Astrocyte of the spinal cord (primary cell): ENCODE measurements around the gene NLGN1.

Experiments
- DNase-seq: peaks from one replicate; pipeline ENCODE4 v3.0.0; 2011; ENCODE audit warnings: low read depth, low spot score
- H3K4me3 ChIP-seq: 2 replicates; pipeline ENCODE4 v1.5.1; 2011; ENCODE audit warnings: low read depth, mild to moderate bottlenecking, low read length, moderate library complexity
- in situ Hi-C: cut with HindIII; loops from 2 replicates; pipeline ENCODE4 v1.10.0; 2017; ENCODE audit warnings: low sequenced_read_pairs
- TF ChIP-seq, protein P1 (sequence below): IDR thresholded peaks from 2 replicates; pipeline ENCODE4 v1.5.1; 2012; ENCODE audit warnings: low read depth, mild to moderate bottlenecking, low read length, inconsistent platforms

The NLGN1 gene

DNA sequence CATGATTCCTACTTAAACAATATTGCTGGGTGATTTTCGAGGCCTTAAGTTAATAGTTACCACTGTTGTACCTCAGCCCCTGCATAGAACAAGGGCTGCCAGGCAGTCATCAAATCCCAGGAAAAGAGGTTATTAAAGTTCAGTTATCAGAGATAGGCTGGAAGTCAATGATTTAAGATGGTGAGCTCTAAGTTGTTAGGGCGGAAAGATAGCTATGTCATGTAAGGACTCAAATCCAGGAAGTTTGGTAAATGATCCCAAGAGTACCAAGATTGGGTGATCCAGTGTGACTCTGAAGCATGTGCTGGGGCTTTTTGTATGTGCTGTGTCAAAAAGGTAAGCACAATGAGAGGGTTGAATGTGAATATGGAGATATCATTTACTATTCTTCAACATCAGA lies 287.9 kb downstream of the NLGN1 start:
- no peak for DNase-seq
- TF ChIP-seq, protein P1, sequence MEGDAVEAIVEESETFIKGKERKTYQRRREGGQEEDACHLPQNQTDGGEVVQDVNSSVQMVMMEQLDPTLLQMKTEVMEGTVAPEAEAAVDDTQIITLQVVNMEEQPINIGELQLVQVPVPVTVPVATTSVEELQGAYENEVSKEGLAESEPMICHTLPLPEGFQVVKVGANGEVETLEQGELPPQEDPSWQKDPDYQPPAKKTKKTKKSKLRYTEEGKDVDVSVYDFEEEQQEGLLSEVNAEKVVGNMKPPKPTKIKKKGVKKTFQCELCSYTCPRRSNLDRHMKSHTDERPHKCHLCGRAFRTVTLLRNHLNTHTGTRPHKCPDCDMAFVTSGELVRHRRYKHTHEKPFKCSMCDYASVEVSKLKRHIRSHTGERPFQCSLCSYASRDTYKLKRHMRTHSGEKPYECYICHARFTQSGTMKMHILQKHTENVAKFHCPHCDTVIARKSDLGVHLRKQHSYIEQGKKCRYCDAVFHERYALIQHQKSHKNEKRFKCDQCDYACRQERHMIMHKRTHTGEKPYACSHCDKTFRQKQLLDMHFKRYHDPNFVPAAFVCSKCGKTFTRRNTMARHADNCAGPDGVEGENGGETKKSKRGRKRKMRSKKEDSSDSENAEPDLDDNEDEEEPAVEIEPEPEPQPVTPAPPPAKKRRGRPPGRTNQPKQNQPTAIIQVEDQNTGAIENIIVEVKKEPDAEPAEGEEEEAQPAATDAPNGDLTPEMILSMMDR = no peak
- no peak overlapping the region for H3K4me3 ChIP-seq
- in situ Hi-C loops = no loop called here

DNA sequence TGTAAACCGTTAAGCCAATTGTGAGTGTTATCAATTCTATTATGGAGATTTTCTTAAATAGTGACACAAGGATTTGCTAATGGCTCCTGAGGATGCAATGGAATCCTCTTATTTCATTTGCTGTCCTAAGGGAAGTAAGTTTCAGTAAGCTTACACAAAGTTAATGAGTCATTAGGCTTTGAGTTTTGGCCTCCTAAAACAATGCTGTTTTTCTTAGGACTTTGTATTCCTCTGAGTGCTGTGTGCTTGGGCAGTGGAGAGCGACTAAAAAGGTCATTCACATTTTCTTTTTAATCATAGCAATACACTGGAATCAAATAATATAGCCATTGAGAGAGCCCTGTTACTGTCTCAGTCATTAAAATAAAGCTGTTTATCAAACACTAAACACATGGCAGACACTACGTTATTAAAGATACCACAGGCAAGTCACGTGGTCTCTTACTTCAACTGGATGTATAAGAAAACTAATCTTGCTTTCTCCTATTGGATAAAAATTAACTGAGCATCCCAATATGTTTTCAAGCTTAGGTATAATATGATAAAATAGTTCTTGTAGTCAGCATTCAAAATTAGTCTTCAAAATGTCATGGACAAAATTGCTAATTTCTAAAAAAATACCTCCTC lies 290.8 kb downstream of the NLGN1 start:
- DNase-seq = peak; percentile 29
- H3K4me3 ChIP-seq = no peak overlapping the region
- TF ChIP-seq, protein P1 = no peak
- in situ Hi-C loops = no loop called here

DNA sequence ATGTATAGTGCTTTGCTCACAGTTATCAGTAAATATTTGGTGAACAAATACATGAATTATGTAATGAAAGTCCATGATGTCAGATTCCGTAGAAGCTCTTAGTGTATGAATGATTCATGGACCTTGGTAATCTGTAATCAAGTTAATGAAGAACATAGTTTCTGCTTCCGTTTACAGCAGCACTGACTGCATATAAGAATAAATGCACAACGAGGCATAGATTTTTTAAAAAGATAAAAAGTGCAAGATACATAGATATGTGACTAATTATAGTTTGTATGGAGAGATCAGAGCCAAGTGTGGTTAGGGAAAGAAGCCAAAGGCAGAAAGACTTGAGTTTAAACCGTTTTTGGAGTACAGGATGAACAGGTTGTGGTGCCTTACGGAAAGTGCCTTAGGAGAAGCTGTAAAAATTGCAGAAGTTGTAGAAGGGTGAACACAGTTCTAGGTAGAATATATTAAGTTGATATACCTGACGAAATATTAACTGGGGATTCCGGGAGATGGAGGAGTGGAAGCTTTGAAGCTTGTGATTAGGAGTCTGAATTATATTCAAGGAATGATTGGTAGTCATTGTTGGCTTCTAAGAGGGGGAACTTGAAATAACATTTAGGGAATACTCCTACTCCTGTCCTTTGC lies 293.1 kb downstream of the NLGN1 start:
- H3K4me3 ChIP-seq = no peak overlapping the region
- peak; percentile 38 for DNase-seq
- in situ Hi-C loops = no loop called here
- TF ChIP-seq, protein P1 = no peak

DNA sequence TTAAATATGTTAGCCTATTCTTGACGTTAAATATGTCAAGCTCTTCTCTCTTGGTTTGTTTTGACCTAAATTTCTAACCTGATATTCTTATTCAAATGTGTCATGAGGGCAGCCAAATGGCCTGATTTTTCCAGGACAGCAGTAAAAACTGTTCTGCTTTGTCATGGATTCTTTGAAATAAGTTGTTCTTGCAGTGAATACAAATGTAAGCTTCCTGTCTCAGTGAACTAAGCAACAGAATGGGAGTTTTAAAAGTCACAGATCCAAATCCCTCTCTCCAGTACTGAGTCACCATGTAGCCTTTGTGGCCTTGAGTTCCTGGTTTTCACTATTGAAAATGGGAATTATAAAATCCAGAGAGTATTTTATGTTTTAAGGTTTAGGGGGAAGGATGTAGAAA lies 301.8 kb downstream of the NLGN1 start:
- TF ChIP-seq, protein P1 = no peak
- H3K4me3 ChIP-seq = no peak overlapping the region
- no peak for DNase-seq
- in situ Hi-C loops = no loop called here

DNA sequence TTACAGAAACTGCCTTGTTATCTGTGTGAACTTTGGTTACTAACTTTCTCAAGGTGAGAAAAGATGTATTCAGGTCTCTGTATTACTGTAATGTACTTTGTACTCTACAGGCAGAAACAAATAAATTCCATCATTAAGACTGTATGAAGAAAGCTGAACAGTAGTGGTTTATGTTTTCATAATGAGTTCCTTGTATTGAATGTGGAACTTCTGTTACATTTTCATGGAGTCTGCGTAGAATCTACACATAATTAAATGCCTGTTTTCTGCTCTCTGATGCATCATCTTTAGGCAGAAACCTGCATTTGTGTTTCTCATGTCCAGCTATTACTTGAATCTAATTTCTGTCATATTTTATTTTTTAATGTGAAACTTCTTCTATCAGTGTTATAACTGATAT lies 302.8 kb downstream of the NLGN1 start:
- H3K4me3 ChIP-seq = no peak overlapping the region
- TF ChIP-seq, protein P1 = no peak
- no peak for DNase-seq
- in situ Hi-C loops = no loop called here

DNA sequence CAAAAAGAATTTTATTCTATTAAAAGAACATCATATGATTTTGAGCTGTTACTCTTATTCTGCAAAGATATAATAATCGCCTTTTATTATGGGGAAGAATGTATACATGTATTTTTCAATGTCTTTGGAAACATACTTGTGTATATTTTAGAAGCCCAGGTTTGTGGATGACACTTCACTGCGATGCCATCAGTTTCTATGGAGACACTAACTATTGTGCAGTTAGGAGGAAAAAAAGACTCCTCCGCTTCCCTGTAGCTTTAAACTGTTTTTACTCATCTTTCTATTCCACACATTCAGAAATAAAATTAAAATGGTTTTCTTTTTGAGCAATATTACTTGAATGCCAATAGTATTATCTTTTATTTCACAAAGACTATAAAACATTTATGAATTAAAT lies 305.0 kb downstream of the NLGN1 start:
- no peak for DNase-seq
- no peak overlapping the region for H3K4me3 ChIP-seq
- in situ Hi-C loops = no loop called here
- TF ChIP-seq, protein P1 = no peak
